Measurements from ENCODE around the gene PKMYT1.

GRCh38 chr16:3013491-3013951 is 33.3 kb upstream of the PKMYT1 start:
- TF ChIP-seq CTCF (IDR thresholded peaks at IDR 0.05) (no peak), EP300 (IDR thresholded peaks at IDR 0.05) (no peak), POLR2A (IDR thresholded peaks at IDR 0.05) (no peak)

Data from gastroesophageal sphincter (tissue), 3 donors.